H1 (cell line): Measurements from ENCODE around the gene C20orf144. TPM values are rescaled to one million over a fixed set of nuclear protein-coding genes. Genes with fewer than 3 reads are reported as not detected.

ENCODE experiments used
- CHD2 ChIP-seq: IDR thresholded peaks from 2 replicates; pipeline ENCODE4 v1.6.1; 2012; ENCODE audit warnings: low read length, improper control_type of control experiment
- CTBP2 ChIP-seq: IDR thresholded peaks from 2 replicates; pipeline ENCODE4 v1.7.0; 2011; ENCODE audit warnings: borderline replicate concordance, mild to moderate bottlenecking, moderate library complexity, mixed read lengths, low read length; ENCODE audit not compliant: insufficient read depth, insufficient read length
- EP300 ChIP-seq, 2 experiments: IDR thresholded peaks; 1 replicate in 1 of 2; 2 replicates in 1 of 2; pipeline ENCODE4 v1.6.1; 2011 to 2012; ENCODE audit warnings: low read depth in 2 of 2, low read length in 2 of 2, mild to moderate bottlenecking in 2 of 2, borderline replicate concordance in 1 of 2, inconsistent platforms in 1 of 2, moderate library complexity in 1 of 2
- KDM1A ChIP-seq: fragments of 200-600, 300-600 bp; sonication (generic); IDR thresholded peaks from 2 replicates; pipeline ENCODE4 v1.7.1; 2016; ENCODE audit warnings: mild to moderate bottlenecking, low read length, borderline replicate concordance
- SIN3A ChIP-seq, 2 experiments: IDR thresholded peaks in 1 of 2; conservative IDR thresholded peaks in 1 of 2; 2 replicates each; pipeline ENCODE4 v1.6.1; 2011 to 2012; ENCODE audit warnings: low read length in 2 of 2, improper control_type of control experiment in 1 of 2, low read depth in 1 of 2, mild to moderate bottlenecking in 1 of 2
- TEAD4 ChIP-seq: IDR thresholded peaks from 2 replicates; pipeline ENCODE4 v1.6.1; 2012; ENCODE audit warnings: low read depth, low read length, inconsistent platforms, mixed read lengths
- polyA plus RNA-seq, 7 experiments: library from polyadenylated mRNA; depleted of rRNA in 3 of 7; stranded (reverse) in 5 of 7; unstranded in 2 of 7; fragments of >200 nt in 5 of 7; fragments of 200-250 nt in 2 of 7; gene quantifications; 1 replicate in 5 of 7; 2 replicates in 1 of 7; 4 replicates in 1 of 7; pipeline versions ENCODE4 v1.2.1 to v1.2.3, GENCODE V29; 2011 to 2013; ENCODE audit warnings: missing spikeins in 2 of 7, mixed read lengths in 2 of 7
- total RNA-seq: library from RNA; stranded (reverse); fragmentation: NEBNext Ultra II Directional; extraction: Animal tissue kit (Norgen Biotek cat#: 25700); gene quantifications from 2 replicates; pipeline ENCODE4 v1.2.1, GENCODE V29; 2021
- TF ChIP-seq, protein P1 (sequence below): fragments of 300-600 bp; sonication (generic); IDR thresholded peaks from 2 replicates; pipeline ENCODE4 v1.7.1; 2012; ENCODE audit warnings: low read length, moderate library complexity, mild to moderate bottlenecking, inconsistent platforms; ENCODE audit not compliant: insufficient replicate concordance

C20orf144 gene
- total and polyA plus RNA-seq, 2 of the 8 experiments (the other 6 are each of a cell fraction or from before 2014, with no cell fraction given) = 0.21 to 0.24 TPM

DNA sequence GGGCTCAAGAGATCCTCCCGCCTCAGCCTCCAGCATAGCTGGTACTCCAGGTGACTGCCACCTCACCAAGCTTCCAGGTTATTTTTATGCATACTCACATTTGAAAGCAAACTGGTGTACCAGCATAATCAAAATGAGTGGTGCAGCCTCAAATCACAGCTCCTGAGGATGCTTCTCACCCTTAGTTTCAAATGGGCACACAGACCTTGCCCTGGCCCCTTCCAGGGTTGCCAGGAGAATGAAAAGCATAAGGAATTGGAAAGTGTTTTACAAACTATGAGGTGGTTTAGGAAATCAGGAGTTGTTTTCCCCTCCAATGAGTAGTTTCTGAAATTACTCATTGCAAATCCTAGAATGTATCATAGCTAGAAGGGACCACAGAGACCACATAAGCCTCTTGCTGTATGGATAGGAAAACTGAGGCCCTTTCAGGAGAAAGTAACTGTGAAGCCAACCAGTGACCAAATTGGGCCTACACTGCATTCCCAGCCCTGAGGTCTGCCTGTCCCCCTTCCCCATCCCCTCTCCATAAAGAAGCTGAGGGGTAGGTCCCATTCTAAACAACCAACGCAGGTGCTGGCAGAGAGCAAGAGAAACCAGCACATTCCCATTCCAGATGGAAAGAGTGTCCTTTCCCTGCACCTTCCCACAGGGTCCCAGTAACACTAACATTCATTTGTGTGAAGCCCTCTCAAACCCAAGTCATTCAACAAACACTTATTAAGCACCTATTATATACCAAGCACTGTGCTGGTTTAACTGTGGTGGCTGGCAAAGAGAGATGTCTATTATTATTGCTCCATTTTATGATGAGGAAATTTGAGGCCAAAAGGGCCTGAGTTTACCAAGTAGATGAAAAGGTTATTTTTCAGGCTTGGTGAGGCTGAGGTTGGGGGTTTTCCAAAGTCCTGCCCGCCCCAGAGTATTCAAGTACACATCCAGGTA, 26.1 kb downstream of the C20orf144 start (continued):
- TF ChIP-seq SIN3A (conservative IDR thresholded peaks at IDR 0.05 in 1 of 2, IDR thresholded peaks at IDR 0.05 in 1 of 2; ENCODE audit: low read depth in 1 of 2, low read length in 2 of 2) (no peak), CHD2 (no peak), CTBP2 (no peak), EP300 (IDR thresholded peaks at IDR 0.05; ENCODE audit: borderline replicate concordance in 1 of 2, low read depth in 2 of 2, low read length in 2 of 2) (no peak), TEAD4 (no peak), KDM1A (no peak)
- TF ChIP-seq, protein P1, sequence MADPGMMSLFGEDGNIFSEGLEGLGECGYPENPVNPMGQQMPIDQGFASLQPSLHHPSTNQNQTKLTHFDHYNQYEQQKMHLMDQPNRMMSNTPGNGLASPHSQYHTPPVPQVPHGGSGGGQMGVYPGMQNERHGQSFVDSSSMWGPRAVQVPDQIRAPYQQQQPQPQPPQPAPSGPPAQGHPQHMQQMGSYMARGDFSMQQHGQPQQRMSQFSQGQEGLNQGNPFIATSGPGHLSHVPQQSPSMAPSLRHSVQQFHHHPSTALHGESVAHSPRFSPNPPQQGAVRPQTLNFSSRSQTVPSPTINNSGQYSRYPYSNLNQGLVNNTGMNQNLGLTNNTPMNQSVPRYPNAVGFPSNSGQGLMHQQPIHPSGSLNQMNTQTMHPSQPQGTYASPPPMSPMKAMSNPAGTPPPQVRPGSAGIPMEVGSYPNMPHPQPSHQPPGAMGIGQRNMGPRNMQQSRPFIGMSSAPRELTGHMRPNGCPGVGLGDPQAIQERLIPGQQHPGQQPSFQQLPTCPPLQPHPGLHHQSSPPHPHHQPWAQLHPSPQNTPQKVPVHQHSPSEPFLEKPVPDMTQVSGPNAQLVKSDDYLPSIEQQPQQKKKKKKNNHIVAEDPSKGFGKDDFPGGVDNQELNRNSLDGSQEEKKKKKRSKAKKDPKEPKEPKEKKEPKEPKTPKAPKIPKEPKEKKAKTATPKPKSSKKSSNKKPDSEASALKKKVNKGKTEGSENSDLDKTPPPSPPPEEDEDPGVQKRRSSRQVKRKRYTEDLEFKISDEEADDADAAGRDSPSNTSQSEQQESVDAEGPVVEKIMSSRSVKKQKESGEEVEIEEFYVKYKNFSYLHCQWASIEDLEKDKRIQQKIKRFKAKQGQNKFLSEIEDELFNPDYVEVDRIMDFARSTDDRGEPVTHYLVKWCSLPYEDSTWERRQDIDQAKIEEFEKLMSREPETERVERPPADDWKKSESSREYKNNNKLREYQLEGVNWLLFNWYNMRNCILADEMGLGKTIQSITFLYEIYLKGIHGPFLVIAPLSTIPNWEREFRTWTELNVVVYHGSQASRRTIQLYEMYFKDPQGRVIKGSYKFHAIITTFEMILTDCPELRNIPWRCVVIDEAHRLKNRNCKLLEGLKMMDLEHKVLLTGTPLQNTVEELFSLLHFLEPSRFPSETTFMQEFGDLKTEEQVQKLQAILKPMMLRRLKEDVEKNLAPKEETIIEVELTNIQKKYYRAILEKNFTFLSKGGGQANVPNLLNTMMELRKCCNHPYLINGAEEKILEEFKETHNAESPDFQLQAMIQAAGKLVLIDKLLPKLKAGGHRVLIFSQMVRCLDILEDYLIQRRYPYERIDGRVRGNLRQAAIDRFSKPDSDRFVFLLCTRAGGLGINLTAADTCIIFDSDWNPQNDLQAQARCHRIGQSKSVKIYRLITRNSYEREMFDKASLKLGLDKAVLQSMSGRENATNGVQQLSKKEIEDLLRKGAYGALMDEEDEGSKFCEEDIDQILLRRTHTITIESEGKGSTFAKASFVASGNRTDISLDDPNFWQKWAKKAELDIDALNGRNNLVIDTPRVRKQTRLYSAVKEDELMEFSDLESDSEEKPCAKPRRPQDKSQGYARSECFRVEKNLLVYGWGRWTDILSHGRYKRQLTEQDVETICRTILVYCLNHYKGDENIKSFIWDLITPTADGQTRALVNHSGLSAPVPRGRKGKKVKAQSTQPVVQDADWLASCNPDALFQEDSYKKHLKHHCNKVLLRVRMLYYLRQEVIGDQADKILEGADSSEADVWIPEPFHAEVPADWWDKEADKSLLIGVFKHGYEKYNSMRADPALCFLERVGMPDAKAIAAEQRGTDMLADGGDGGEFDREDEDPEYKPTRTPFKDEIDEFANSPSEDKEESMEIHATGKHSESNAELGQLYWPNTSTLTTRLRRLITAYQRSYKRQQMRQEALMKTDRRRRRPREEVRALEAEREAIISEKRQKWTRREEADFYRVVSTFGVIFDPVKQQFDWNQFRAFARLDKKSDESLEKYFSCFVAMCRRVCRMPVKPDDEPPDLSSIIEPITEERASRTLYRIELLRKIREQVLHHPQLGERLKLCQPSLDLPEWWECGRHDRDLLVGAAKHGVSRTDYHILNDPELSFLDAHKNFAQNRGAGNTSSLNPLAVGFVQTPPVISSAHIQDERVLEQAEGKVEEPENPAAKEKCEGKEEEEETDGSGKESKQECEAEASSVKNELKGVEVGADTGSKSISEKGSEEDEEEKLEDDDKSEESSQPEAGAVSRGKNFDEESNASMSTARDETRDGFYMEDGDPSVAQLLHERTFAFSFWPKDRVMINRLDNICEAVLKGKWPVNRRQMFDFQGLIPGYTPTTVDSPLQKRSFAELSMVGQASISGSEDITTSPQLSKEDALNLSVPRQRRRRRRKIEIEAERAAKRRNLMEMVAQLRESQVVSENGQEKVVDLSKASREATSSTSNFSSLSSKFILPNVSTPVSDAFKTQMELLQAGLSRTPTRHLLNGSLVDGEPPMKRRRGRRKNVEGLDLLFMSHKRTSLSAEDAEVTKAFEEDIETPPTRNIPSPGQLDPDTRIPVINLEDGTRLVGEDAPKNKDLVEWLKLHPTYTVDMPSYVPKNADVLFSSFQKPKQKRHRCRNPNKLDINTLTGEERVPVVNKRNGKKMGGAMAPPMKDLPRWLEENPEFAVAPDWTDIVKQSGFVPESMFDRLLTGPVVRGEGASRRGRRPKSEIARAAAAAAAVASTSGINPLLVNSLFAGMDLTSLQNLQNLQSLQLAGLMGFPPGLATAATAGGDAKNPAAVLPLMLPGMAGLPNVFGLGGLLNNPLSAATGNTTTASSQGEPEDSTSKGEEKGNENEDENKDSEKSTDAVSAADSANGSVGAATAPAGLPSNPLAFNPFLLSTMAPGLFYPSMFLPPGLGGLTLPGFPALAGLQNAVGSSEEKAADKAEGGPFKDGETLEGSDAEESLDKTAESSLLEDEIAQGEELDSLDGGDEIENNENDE = no peak
